ENCODE results near the gene PYGO1.

The PYGO1 gene

GRCh38 chr15:55574096-55574495 lies 14.0 kb downstream of the PYGO1 start:
- FAIRE-seq (no peak), DNase-seq (ENCODE audit: extremely low spot score, insufficient read length, low read depth) (no peak)

- DNase-seq (ENCODE audit: extremely low spot score, insufficient read length, low read depth) (no peak), FAIRE-seq (no peak)
These were observed 14.9 kb downstream of the PYGO1 start for GRCh38 chr15:55573224-55573623.

GRCh38 chr15:55564347-55565145 lies 23.6 kb downstream of the PYGO1 start:
- no peak for FAIRE-seq
- no peak for DNase-seq (ENCODE audit: extremely low spot score, insufficient read length, low read depth)

GRCh38 chr15:55562601-55563000 lies 25.5 kb downstream of the PYGO1 start:
- no peak for DNase-seq (ENCODE audit: extremely low spot score, insufficient read length, low read depth)
- FAIRE-seq = no peak

GRCh38 chr15:55555089-55555488 lies 33.1 kb downstream of the PYGO1 start:
- DNase-seq (ENCODE audit: extremely low spot score, insufficient read length, low read depth) (no peak), FAIRE-seq (no peak)

GRCh38 chr15:55552926-55553325 lies 35.2 kb downstream of the PYGO1 start:
- FAIRE-seq = no peak

GRCh38 chr15:55552451-55552850 lies 35.7 kb downstream of the PYGO1 start:
- FAIRE-seq (no peak), DNase-seq (ENCODE audit: extremely low spot score, insufficient read length, low read depth) (no peak)

More at GRCh38 chr15:55552926-55553325, 35.2 kb downstream of the PYGO1 start:
- no peak for DNase-seq (ENCODE audit: extremely low spot score, insufficient read length, low read depth)

- no peak for DNase-seq (ENCODE audit: extremely low spot score, insufficient read length, low read depth)
- no peak for FAIRE-seq
These were observed 38.8 kb downstream of the PYGO1 start for GRCh38 chr15:55549305-55549704.

- FAIRE-seq (no peak), DNase-seq (ENCODE audit: extremely low spot score, insufficient read length, low read depth) (no peak)
These were observed 41.4 kb downstream of the PYGO1 start for GRCh38 chr15:55546718-55547117.

- DNase-seq (ENCODE audit: extremely low spot score, insufficient read length, low read depth) (no peak), FAIRE-seq (no peak)
These were observed 52.7 kb downstream of the PYGO1 start for GRCh38 chr15:55535436-55535835.

- no peak for FAIRE-seq
- DNase-seq (ENCODE audit: extremely low spot score, insufficient read length, low read depth) = no peak
These were observed 55.2 kb downstream of the PYGO1 start for GRCh38 chr15:55532944-55533343.

GRCh38 chr15:55530861-55531313 lies 57.3 kb downstream of the PYGO1 start:
- FAIRE-seq (no peak), DNase-seq (ENCODE audit: extremely low spot score, insufficient read length, low read depth) (no peak)

GRCh38 chr15:55528812-55529211 lies 59.3 kb downstream of the PYGO1 start:
- FAIRE-seq (no peak), DNase-seq (ENCODE audit: extremely low spot score, insufficient read length, low read depth) (no peak)

GRCh38 chr15:55527150-55527549 lies 61.0 kb downstream of the PYGO1 start:
- DNase-seq (ENCODE audit: extremely low spot score, insufficient read length, low read depth) (no peak), FAIRE-seq (no peak)

GRCh38 chr15:55526559-55527036 lies 61.5 kb downstream of the PYGO1 start:
- peak; percentile 67 for FAIRE-seq
- DNase-seq (ENCODE audit: extremely low spot score, insufficient read length, low read depth) = no peak

GRCh38 chr15:55522742-55523450 lies 65.2 kb downstream of the PYGO1 start:
- FAIRE-seq (no peak), DNase-seq (ENCODE audit: extremely low spot score, insufficient read length, low read depth) (no peak)

- FAIRE-seq (no peak), DNase-seq (ENCODE audit: extremely low spot score, insufficient read length, low read depth) (no peak)
These were observed 69.5 kb downstream of the PYGO1 start for GRCh38 chr15:55518641-55519040.

GRCh38 chr15:55518009-55518408 lies 70.1 kb downstream of the PYGO1 start:
- DNase-seq (ENCODE audit: extremely low spot score, insufficient read length, low read depth) = no peak
- FAIRE-seq = no peak

GRCh38 chr15:55515991-55516776 lies 72.0 kb downstream of the PYGO1 start:
- FAIRE-seq (no peak), DNase-seq (ENCODE audit: extremely low spot score, insufficient read length, low read depth) (no peak)

- no peak for DNase-seq (ENCODE audit: extremely low spot score, insufficient read length, low read depth)
- FAIRE-seq = no peak
These were observed 72.7 kb downstream of the PYGO1 start for GRCh38 chr15:55515491-55515890.
